ENCODE data around the gene KDM3A. TPM values are rescaled to one million over a fixed set of nuclear protein-coding genes. Genes with fewer than 3 reads are reported as not detected.
A peak's percentile ranks its signal among the peaks of the same experiment; 100 is the strongest.

KDM3A gene
- total RNA-seq, 4 donors from 2014 or later = 87.5 to 121 (median 105) TPM

GRCh38 chr2:86439879-86440630, 1.1 kb upstream of the KDM3A start:
- intact Hi-C loops (cut with DNase I; ENCODE audit: low total_unique reads) = no loop called here
- WGBS, 2 donors = 90 to 95% methylated on average over 3 of the region's 3 CpGs
- no peak for TF ChIP-seq POLR2A (IDR thresholded peaks at IDR 0.05)
- no peak for TF ChIP-seq CTCF (IDR thresholded peaks at IDR 0.05)
- DNase-seq (ENCODE audit: low spot score in 2 of 2) = no peak
- no peak overlapping the region for H3K4me3 ChIP-seq (ENCODE audit: low read depth, poor library complexity, severe bottlenecking)

GRCh38 chr2:86441392-86441881, 266 bp downstream of the KDM3A start:
- intact Hi-C loops (cut with DNase I; ENCODE audit: low total_unique reads) = no loop called here
- DNase-seq (ENCODE audit: low spot score in 2 of 2) = no peak
- H3K4me3 ChIP-seq (ENCODE audit: low read depth, poor library complexity, severe bottlenecking) = peak overlapping the region; percentile 65
- 0 to 1% methylated on average over 13 to 32 of the region's 59 CpGs for WGBS, 2 donors
- TF ChIP-seq POLR2A (IDR thresholded peaks at IDR 0.05) = no peak
- TF ChIP-seq CTCF (IDR thresholded peaks at IDR 0.05) = no peak

GRCh38 chr2:86441882-86442641, 891 bp downstream of the KDM3A start:
- DNase-seq (ENCODE audit: low spot score in 2 of 2) = peak; percentile 58 to 93
- peak overlapping the region; percentile 65 for H3K4me3 ChIP-seq (ENCODE audit: low read depth, poor library complexity, severe bottlenecking)
- WGBS, 2 donors = 0% methylated on average over 36 to 43 of the region's 53 CpGs
- intact Hi-C loops (cut with DNase I; ENCODE audit: low total_unique reads) = no loop called here
- TF ChIP-seq POLR2A (IDR thresholded peaks at IDR 0.05) = no peak
- no peak for TF ChIP-seq CTCF (IDR thresholded peaks at IDR 0.05)

GRCh38 chr2:86442642-86443005, 1.5 kb downstream of the KDM3A start:
- intact Hi-C loops (cut with DNase I; ENCODE audit: low total_unique reads) = no loop called here
- DNase-seq (ENCODE audit: low spot score in 2 of 2) = peak; percentile 93 to 94
- TF ChIP-seq POLR2A (IDR thresholded peaks at IDR 0.05) (no peak), CTCF (IDR thresholded peaks at IDR 0.05) (no peak)
- 1% methylated on average over 5 of the region's 5 CpGs for WGBS, 2 donors
- no peak overlapping the region for H3K4me3 ChIP-seq (ENCODE audit: low read depth, poor library complexity, severe bottlenecking)

- no peak for TF ChIP-seq CTCF (IDR thresholded peaks at IDR 0.05)
- TF ChIP-seq POLR2A (IDR thresholded peaks at IDR 0.05) = no peak
- WGBS, 2 donors = 31 to 40% methylated on average over 7 of the region's 7 CpGs
- DNase-seq (ENCODE audit: low spot score in 2 of 2) = no peak
- H3K4me3 ChIP-seq (ENCODE audit: low read depth, poor library complexity, severe bottlenecking) = no peak overlapping the region
- intact Hi-C loops (cut with DNase I; ENCODE audit: low total_unique reads) = no loop called here
Measured at GRCh38 chr2:86443631-86444350, 2.6 kb downstream of the KDM3A start.
